Measurements from ENCODE around the gene IL26. TPM values are rescaled to one million over a fixed set of nuclear protein-coding genes. Genes with fewer than 3 reads are reported as not detected.

IL26 gene, protein sequence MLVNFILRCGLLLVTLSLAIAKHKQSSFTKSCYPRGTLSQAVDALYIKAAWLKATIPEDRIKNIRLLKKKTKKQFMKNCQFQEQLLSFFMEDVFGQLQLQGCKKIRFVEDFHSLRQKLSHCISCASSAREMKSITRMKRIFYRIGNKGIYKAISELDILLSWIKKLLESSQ
- not detected in 2 replicates for polyA plus RNA-seq (2013)

DNA sequence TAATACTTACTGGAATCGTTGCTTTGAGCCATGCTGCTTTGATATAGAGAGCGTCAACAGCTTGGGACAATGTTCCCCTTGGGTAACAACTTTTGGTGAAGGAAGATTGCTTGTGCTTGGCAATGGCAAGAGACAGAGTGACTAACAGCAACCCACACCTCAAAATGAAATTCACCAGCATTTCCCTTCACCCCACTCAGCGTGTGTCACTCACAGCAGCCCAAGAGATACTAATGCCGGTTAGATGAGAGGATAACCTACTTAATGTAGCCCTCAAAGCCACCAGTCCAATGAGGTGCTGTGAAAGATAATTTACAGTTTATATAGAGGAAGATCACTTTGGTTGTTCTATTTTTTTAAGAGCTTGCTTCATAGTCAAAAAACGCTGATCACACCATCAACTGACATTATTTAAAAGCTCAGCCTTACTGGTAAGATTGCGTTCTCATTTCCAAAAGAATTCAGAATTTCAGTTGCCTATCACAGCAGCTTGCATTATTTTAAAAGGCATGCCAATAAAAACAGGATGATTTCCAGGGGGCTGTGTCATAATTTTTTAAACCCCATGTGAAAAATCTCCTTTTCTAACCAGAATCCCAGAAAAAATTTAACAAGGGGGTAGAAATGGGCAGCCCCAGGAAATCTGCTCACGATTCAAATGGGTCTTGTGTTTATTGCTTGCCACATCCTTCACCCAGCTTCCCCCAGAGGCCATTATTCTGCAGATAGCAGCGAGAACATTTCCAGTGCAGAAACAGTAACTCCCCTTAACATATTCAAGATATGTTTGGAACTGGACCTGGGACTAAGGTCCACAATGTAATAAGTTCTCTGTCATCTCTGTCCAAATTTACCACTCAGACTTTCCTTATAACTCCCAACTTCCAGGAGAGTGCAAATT lies at the start of gene IL26:
TSS of gene IL26 (minus strand) at position 235 of the 901 bp plus-strand sequence. CDS start at position 181, 54 bp downstream.
- Histone ChIP-seq H4K8ac (ENCODE audit: low read depth, low read length) (no peak within 1 kb of the TSS), H3K18ac (ENCODE audit: low read length) (no peak within 1 kb of the TSS), H2BK120ac (ENCODE audit: insufficient read depth, low read length, poor library complexity) (no peak within 1 kb of the TSS), H2BK12ac (ENCODE audit: low read length) (no peak within 1 kb of the TSS), H3K79me2 (ENCODE audit: control insufficient read depth, insufficient read depth, low read length, poor library complexity) (no peaks in the 10 kb centered on the region), H2AK5ac (ENCODE audit: low read length) (no peak within 1 kb of the TSS), H4K12ac (ENCODE audit: low read depth, low read length) (no peak within 1 kb of the TSS), H3K4me2 (ENCODE audit: low read length) (no peak within 1 kb of the TSS), H3K79me1 (ENCODE audit: low read length) (no peaks in the 10 kb centered on the region), H3K36me3 (ENCODE audit: control insufficient read depth in 1 of 2, insufficient read depth in 2 of 2, low read length in 2 of 2) (no peaks in the 10 kb centered on the region), H4K91ac (ENCODE audit: low read depth, low read length) (no peak within 1 kb of the TSS), H3K27me3 (ENCODE audit: insufficient read depth, low read length) (no peaks in the 10 kb centered on the region), H3K9ac (ENCODE audit: low read length) (no peak within 1 kb of the TSS), H3K9me3 (ENCODE audit: insufficient read depth, low read depth, low read length) (no peaks in the 10 kb centered on the region), H2BK5ac (ENCODE audit: low read depth, low read length, poor library complexity) (no peak within 1 kb of the TSS), H3K14ac (ENCODE audit: low read length) (no peak within 1 kb of the TSS), H3K4me1 (ENCODE audit: control insufficient read depth in 1 of 2, insufficient read depth in 2 of 2, low read length in 2 of 2) (no peaks in the 10 kb centered on the region), H3K27ac (ENCODE audit: low read depth, low read length) (no peak within 1 kb of the TSS), H3K4ac (ENCODE audit: low read depth, low read length) (no peak within 1 kb of the TSS), H3K4me3 (ENCODE audit: low read depth, low read length) (no peak within 1 kb of the TSS), H2AFZ (ENCODE audit: insufficient read depth, low read length, poor library complexity) (no peak within 1 kb of the TSS), H3K23ac (ENCODE audit: low read length) (no peak within 1 kb of the TSS)
- DNase-seq, result no peak
- no CpG with 5 or more reads among the region's 8 CpGs for WGBS (ENCODE audit: extremely low coverage, insufficient coverage, insufficient read length)

DNA sequence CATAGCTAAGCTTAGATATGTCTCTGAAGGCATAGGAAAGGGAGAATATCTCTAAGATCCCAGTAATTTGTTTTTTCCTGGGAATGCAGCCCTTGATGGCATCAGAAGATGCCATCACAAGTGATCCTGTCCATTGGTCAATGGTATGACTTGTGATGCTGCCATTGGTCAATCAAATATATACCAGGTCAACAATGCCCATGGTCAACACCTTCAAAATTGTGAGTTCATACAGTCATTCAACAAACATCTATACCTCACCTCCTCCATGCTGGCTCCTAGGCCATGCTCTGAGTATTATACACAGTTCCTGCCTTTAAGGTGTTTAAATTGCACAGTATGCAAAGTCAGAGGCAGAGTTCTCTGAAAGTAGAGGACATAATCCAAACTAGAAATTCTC lies 47.1 kb upstream of the IL26 start:
- Histone ChIP-seq H3K79me1 (ENCODE audit: low read length) (no peaks in the 10 kb centered on the region), H3K9me3 (ENCODE audit: insufficient read depth, low read depth, low read length) (no peaks in the 10 kb centered on the region)

DNA sequence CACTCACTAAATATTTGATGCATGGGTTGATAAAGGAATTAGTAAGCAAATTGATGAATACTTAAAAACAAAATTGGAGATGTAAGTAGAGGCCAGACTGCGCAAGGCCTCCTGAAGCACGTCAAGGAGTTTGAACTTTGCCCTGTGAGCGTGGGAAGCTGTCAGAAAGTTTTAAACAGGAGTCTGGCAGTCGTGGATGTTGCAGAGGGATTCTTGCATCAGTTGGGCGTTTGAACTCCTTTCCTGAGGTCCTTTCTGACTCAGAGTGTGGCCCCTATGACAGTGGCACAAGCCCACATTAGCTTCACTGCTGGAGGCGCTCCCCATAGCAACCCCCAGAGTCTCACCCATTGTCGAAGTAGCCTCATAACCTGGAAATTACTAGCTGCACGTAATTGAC lies 45.7 kb upstream of the IL26 start:
- Histone ChIP-seq H3K14ac (ENCODE audit: low read length) (no peak overlapping the region), H3K4me3 (ENCODE audit: low read depth, low read length) (no peak overlapping the region), H4K8ac (ENCODE audit: low read depth, low read length) (no peak overlapping the region)

More for the DNA sequence above, 47.1 kb upstream of the IL26 start:
- Histone ChIP-seq H3K4ac (ENCODE audit: low read depth, low read length) (no peak overlapping the region), H3K23ac (ENCODE audit: low read length) (no peak overlapping the region), H3K27me3 (ENCODE audit: insufficient read depth, low read length) (no peaks in the 10 kb centered on the region), H3K4me2 (ENCODE audit: low read length) (no peak overlapping the region), H3K4me1 (ENCODE audit: control insufficient read depth in 1 of 2, insufficient read depth in 2 of 2, low read length in 2 of 2) (no peaks in the 10 kb centered on the region), H3K27ac (ENCODE audit: low read depth, low read length) (no peak overlapping the region), H3K18ac (ENCODE audit: low read length) (no peak overlapping the region), H2BK120ac (ENCODE audit: insufficient read depth, low read length, poor library complexity) (no peak overlapping the region), H2BK12ac (ENCODE audit: low read length) (no peak overlapping the region), H2BK5ac (ENCODE audit: low read depth, low read length, poor library complexity) (no peak overlapping the region), H2AK5ac (ENCODE audit: low read length) (no peak overlapping the region), H3K14ac (ENCODE audit: low read length) (no peak overlapping the region), H3K79me2 (ENCODE audit: control insufficient read depth, insufficient read depth, low read length, poor library complexity) (no peaks in the 10 kb centered on the region), H3K36me3 (ENCODE audit: control insufficient read depth in 1 of 2, insufficient read depth in 2 of 2, low read length in 2 of 2) (no peaks in the 10 kb centered on the region), H2AFZ (ENCODE audit: insufficient read depth, low read length, poor library complexity) (no peak overlapping the region), H4K12ac (ENCODE audit: low read depth, low read length) (no peak overlapping the region), H3K4me3 (ENCODE audit: low read depth, low read length) (no peak overlapping the region), H3K9ac (ENCODE audit: low read length) (no peak overlapping the region), H4K91ac (ENCODE audit: low read depth, low read length) (no peak overlapping the region), H4K8ac (ENCODE audit: low read depth, low read length) (no peak overlapping the region)
- DNase-seq, result peak; percentile 61 to 84

DNA sequence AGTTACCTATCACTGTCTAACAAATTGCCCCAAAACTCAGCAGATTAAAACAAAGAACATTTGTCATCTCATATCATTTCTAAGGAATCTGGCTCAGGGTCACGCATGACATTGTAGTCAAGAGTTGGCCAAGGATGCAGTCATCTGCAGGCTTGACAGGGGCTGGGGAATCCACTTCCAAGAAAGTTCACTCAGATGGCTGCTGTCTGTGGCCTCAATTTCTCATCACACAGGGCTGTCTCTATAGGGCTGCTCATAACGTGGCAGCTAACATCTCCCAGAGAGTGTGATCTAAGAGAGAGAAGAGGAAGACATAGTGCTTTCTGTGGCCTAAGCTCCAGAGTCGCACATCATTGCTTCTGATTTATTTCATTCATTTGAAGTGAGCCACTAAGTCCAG lies 44.7 kb upstream of the IL26 start:
- H3K9me3 ChIP-seq (ENCODE audit: insufficient read depth, low read depth, low read length), result no peaks in the 10 kb centered on the region
- no peak overlapping the region for H3K18ac ChIP-seq (ENCODE audit: low read length)
- H3K79me2 ChIP-seq (ENCODE audit: control insufficient read depth, insufficient read depth, low read length, poor library complexity), result no peaks in the 10 kb centered on the region
- no peak overlapping the region for H2AFZ ChIP-seq (ENCODE audit: insufficient read depth, low read length, poor library complexity)
- no peaks in the 10 kb centered on the region for H3K27me3 ChIP-seq (ENCODE audit: insufficient read depth, low read length)
- H3K27ac ChIP-seq (ENCODE audit: low read depth, low read length), result no peak overlapping the region
- no peaks in the 10 kb centered on the region for H3K79me1 ChIP-seq (ENCODE audit: low read length)
- H3K14ac ChIP-seq (ENCODE audit: low read length), result no peak overlapping the region
- H3K9ac ChIP-seq (ENCODE audit: low read length), result no peak overlapping the region
- H3K4me2 ChIP-seq (ENCODE audit: low read length), result no peak overlapping the region
- no CpG with 5 or more reads among the region's 3 CpGs for WGBS (ENCODE audit: extremely low coverage, insufficient coverage, insufficient read length)
- no peak overlapping the region for H4K91ac ChIP-seq (ENCODE audit: low read depth, low read length)
- H3K4me1 ChIP-seq (ENCODE audit: control insufficient read depth in 1 of 2, insufficient read depth in 2 of 2, low read length in 2 of 2), result no peaks in the 10 kb centered on the region
- DNase-seq, result no peak
- no peak overlapping the region for H2BK5ac ChIP-seq (ENCODE audit: low read depth, low read length, poor library complexity)
- no peak overlapping the region for H3K23ac ChIP-seq (ENCODE audit: low read length)
- no peaks in the 10 kb centered on the region for H3K36me3 ChIP-seq (ENCODE audit: control insufficient read depth in 1 of 2, insufficient read depth in 2 of 2, low read length in 2 of 2)
- H2BK120ac ChIP-seq (ENCODE audit: insufficient read depth, low read length, poor library complexity), result no peak overlapping the region
- H3K4me3 ChIP-seq (ENCODE audit: low read depth, low read length), result no peak overlapping the region
- no peak overlapping the region for H2AK5ac ChIP-seq (ENCODE audit: low read length)
- H4K8ac ChIP-seq (ENCODE audit: low read depth, low read length), result no peak overlapping the region
- no peak overlapping the region for H4K12ac ChIP-seq (ENCODE audit: low read depth, low read length)
- H3K4ac ChIP-seq (ENCODE audit: low read depth, low read length), result no peak overlapping the region
- no peak overlapping the region for H2BK12ac ChIP-seq (ENCODE audit: low read length)

More for the DNA sequence above, 45.7 kb upstream of the IL26 start:
- no peak overlapping the region for H2BK120ac ChIP-seq (ENCODE audit: insufficient read depth, low read length, poor library complexity)
- H3K4ac ChIP-seq (ENCODE audit: low read depth, low read length), result no peak overlapping the region
- H3K36me3 ChIP-seq (ENCODE audit: control insufficient read depth in 1 of 2, insufficient read depth in 2 of 2, low read length in 2 of 2), result no peaks in the 10 kb centered on the region
- no peaks in the 10 kb centered on the region for H3K27me3 ChIP-seq (ENCODE audit: insufficient read depth, low read length)
- H3K9ac ChIP-seq (ENCODE audit: low read length), result no peak overlapping the region
- no peak overlapping the region for H3K18ac ChIP-seq (ENCODE audit: low read length)
- DNase-seq, result peak; percentile 82 to 83
- H2AK5ac ChIP-seq (ENCODE audit: low read length), result no peak overlapping the region
- WGBS (ENCODE audit: extremely low coverage, insufficient coverage, insufficient read length), result no CpG with 5 or more reads among the region's 8 CpGs
- no peak overlapping the region for H4K12ac ChIP-seq (ENCODE audit: low read depth, low read length)
- no peak overlapping the region for H2BK5ac ChIP-seq (ENCODE audit: low read depth, low read length, poor library complexity)
- H3K23ac ChIP-seq (ENCODE audit: low read length), result no peak overlapping the region
- H3K4me1 ChIP-seq (ENCODE audit: control insufficient read depth in 1 of 2, insufficient read depth in 2 of 2, low read length in 2 of 2), result no peaks in the 10 kb centered on the region
- no peak overlapping the region for H3K4me2 ChIP-seq (ENCODE audit: low read length)
- no peaks in the 10 kb centered on the region for H3K79me2 ChIP-seq (ENCODE audit: control insufficient read depth, insufficient read depth, low read length, poor library complexity)
- H4K91ac ChIP-seq (ENCODE audit: low read depth, low read length), result no peak overlapping the region
- H3K9me3 ChIP-seq (ENCODE audit: insufficient read depth, low read depth, low read length), result no peaks in the 10 kb centered on the region
- no peak overlapping the region for H2AFZ ChIP-seq (ENCODE audit: insufficient read depth, low read length, poor library complexity)
- H2BK12ac ChIP-seq (ENCODE audit: low read length), result no peak overlapping the region
- no peak overlapping the region for H3K27ac ChIP-seq (ENCODE audit: low read depth, low read length)
- H3K79me1 ChIP-seq (ENCODE audit: low read length), result no peaks in the 10 kb centered on the region

All from trophoblast cell (in vitro differentiated cells and primary cell).